ENCODE measurements around the gene RTN4RL1. TPM values are rescaled to one million over a fixed set of nuclear protein-coding genes. Genes with fewer than 3 reads are reported as not detected.
A peak's percentile ranks its signal among the peaks of the same experiment; 100 is the strongest.

The RTN4RL1 gene
- total and polyA plus RNA-seq, 2 donors: 1.3 to 4.5 TPM

DNA sequence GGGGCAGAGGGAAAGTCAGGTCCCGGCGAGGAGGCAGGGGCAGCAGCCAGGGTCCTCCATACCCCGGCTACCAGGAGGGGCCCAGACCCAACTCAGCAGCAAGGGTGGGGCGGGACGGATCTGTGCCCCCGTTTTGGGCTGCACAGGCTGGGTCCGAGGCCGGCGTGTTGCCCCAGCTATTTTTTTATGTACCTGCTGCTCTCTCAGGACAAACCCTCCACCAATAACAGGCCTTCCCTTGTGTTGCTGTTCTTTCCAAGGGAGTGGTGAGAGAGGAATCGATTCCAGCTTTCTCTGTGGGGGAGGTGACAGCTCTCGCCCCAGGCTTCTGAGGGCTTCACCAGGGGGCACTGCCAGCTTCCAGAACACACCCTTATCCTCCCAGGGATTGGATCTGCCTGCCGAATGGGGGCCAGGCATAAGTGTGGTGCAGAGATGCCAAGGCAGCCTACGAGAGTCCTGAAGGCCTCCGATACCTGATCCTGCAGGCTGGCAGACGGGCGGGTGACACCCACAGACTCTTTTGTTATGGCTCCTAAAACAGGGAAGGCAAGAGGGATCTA lies 22.3 kb downstream of the RTN4RL1 start:
- H3K4me1 ChIP-seq (ENCODE audit: insufficient read depth): no peaks in the 10 kb centered on the region
- no peak overlapping the region for H3K4me3 ChIP-seq (ENCODE audit: low read depth, low read length)
- no peak overlapping the region for H3K27ac ChIP-seq (ENCODE audit: low read depth)
- H3K36me3 ChIP-seq (ENCODE audit: insufficient read depth): no peaks in the 10 kb centered on the region
- 82% methylated on average over 16 of the region's 16 CpGs for WGBS
- DNase-seq (ENCODE audit: extremely low spot score): no peak

DNA sequence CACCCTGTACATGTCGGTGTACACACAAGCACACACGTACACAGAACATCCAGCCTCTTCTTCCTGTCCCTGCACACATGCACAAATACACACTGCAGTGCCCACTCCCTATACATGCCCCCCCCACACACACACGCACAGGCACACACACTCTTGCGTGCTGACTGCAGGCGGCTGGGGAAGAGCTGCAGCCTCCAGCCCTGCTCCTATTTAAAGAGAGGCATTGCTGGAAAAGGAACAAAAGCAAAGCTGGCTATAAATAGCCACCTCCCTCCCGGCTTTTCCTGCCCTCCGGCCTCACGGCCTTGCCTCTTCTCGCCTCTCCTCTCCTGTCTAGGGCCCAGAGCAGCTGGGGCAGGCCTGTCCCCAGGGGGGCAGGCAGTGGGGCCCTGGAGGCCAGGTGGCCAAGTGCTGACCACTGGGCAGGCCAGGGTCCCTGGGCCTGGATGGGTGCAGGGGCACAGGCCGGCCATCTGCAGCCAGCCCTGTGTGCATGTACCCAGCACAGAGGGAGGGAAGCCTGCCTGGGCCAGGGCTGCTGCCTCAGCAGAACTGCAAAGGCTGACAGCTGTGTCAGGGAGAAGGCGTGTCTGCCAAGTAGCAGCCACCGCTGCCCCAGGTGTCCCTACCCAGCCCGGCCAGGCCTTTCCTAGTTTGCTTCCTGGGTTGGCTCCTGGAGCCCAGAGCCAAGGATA lies 25.4 kb downstream of the RTN4RL1 start:
- Histone ChIP-seq H3K27ac (ENCODE audit: low read depth) (peak overlapping the region; percentile 51), H3K4me3 (ENCODE audit: low read depth, low read length) (no peak overlapping the region), H3K4me1 (ENCODE audit: insufficient read depth) (peaks cover 1% of the 10 kb centered on the region), H3K36me3 (ENCODE audit: insufficient read depth) (no peaks in the 10 kb centered on the region)
- no peak for DNase-seq (ENCODE audit: extremely low spot score)
- WGBS: 16% methylated on average over 13 of the region's 13 CpGs

DNA sequence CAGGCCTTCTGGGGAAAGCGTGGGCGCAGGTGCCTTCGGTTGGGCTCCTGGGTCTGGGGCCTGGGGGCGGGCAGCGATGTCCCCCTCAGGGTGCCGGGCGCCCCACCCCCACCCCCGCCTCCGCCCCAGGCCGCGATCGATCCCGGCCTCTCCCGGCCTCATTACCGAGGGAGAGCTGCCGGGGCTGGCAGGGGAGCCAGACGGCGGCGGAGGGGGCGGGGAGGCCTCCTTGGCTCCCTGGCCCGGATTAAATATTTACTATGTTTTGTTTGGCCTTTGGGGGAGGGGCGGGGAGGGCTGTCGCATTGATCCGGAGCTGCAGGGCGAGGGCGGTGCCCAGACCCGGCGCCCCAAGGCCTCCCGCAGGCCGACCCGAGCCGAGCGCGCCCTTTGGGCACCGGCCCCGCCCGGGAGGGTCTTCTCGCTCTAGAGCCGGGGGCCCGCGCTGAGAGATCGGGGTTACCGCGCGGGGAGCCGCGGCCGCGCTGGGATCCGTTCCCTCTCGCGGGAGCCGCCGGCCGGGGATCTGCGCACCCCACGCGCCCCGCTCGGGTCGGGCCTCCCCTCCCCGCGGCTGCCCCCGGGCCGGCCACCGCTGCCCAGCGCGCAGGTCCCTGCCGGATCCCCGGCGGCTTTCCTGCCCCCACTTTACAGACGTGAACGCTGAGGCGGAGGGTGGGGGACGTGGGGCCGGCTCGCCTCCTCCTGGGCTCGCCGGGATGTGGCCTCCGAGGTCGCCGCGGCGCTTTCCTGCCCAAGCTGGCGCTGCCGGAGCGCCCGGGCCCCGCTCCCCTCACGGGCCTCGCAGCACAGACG lies 27.0 kb downstream of the RTN4RL1 start:
- no peaks in the 10 kb centered on the region for H3K36me3 ChIP-seq (ENCODE audit: insufficient read depth)
- DNase-seq (ENCODE audit: extremely low spot score): no peak
- peak overlapping the region; percentile 46 for H3K4me3 ChIP-seq (ENCODE audit: low read depth, low read length)
- peaks cover 1% of the 10 kb centered on the region for H3K4me1 ChIP-seq (ENCODE audit: insufficient read depth)
- H3K27ac ChIP-seq (ENCODE audit: low read depth): peak overlapping the region; percentile 60
- WGBS: 6% methylated on average over 92 of the region's 92 CpGs

DNA sequence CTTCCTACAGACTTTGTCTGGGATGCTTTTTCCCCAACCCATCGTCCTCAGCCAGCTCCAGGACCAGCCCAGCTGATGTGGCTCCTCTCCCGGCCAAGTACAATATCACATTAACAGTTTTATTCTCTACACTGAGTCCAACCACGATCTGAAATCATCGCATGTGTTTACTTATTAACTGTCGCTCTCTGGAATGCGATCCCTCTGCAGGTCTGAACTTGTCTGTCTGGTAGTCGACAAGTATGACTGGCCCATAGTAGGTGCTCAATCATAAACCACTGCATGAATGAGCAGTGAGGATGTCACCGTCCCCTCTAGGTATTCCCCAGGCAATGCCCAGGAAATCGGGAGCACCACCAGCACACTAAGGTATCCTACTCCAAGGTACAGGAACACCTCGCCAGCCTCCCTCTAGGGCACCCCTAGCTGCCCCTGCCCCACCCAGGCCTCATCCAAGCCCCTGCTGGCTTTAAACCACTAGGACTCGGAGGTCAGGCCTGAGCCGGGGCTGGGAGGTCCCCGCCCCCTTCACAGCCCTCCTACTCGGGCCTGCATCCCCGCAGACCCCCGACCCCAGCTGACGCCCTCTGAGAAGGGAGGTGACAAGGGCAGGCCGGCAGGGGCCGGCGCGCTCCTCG lies 27.7 kb downstream of the RTN4RL1 start:
- WGBS: 45% methylated on average over 22 of the region's 22 CpGs
- DNase-seq (ENCODE audit: extremely low spot score): no peak
- H3K36me3 ChIP-seq (ENCODE audit: insufficient read depth): no peaks in the 10 kb centered on the region
- peak overlapping the region; percentile 46 for H3K4me3 ChIP-seq (ENCODE audit: low read depth, low read length)
- peak overlapping the region; percentile 60 for H3K27ac ChIP-seq (ENCODE audit: low read depth)
- H3K4me1 ChIP-seq (ENCODE audit: insufficient read depth): peaks cover 1% of the 10 kb centered on the region

DNA sequence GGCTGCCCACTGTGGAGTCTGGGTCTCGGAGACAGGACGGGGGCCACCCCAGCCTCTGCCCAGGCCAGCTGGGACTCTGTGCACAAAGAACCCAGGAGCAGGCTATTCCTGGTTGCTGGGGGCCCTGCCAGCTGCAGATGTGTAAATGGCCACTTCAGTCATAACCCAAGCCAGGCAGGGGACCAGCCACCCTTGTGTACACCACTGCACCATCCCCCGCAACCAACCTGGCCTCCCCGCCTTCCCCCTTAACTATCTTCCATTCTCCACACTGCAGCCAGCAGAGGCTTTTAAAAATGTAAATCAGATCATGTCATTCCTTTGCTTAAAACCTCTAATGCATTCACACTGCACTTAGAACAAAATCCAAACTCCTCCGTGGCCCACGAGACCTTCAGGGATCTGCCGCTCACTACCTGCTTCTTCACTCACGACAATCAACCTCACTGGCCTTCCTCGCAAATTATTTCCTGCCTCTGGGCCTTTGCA lies 28.3 kb downstream of the RTN4RL1 start:
- H3K4me3 ChIP-seq (ENCODE audit: low read depth, low read length): no peak overlapping the region
- WGBS: 75% methylated on average over 9 of the region's 9 CpGs
- no peaks in the 10 kb centered on the region for H3K36me3 ChIP-seq (ENCODE audit: insufficient read depth)
- peaks cover 1% of the 10 kb centered on the region for H3K4me1 ChIP-seq (ENCODE audit: insufficient read depth)
- no peak overlapping the region for H3K27ac ChIP-seq (ENCODE audit: low read depth)
- no peak for DNase-seq (ENCODE audit: extremely low spot score)

DNA sequence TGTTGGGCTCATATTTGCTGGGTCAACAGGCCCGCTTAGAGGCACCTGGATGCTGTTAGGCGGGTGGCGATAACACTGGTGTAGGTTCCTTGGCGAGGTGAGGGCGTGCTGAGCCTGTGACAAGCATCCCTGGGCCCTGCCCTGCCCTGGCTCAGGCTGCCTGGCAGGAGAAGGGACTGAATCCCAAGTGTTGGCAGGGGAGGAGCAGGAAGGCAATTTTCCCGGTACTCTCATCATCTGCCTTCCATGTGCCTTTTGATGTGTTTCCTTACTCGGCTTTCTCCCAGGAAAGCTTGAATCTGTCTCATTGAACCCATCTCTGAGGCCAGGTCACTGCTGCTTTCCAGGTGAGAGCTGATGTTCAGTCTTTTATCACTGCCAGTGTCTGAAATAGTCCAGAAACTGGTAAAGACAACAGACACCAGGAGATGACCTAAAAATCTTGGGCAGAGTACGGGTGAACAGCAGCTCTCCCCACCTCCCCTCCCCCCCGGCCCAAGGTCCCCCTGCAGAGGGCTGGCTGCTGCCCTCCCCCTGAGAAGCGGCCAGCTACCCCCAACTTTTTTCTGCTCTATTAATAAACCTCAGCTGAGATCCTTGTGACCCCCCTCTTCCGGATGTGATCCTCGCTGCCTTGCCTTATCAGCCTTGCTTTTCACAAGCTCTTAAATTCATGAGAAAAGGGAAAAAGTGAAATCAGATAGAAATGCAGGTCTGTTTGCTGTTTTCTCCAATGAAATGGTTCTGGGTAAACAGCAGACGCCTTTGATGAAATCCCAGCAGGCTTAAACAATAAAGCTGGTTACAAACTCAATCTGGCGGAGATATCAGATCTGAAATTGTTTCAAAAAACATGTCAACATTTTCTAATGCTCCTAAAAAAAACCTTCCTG lies 29.0 kb downstream of the RTN4RL1 start:
- no peak overlapping the region for H3K4me3 ChIP-seq (ENCODE audit: low read depth, low read length)
- no peaks in the 10 kb centered on the region for H3K36me3 ChIP-seq (ENCODE audit: insufficient read depth)
- 63% methylated on average over 14 of the region's 14 CpGs for WGBS
- peak; percentile 60 for DNase-seq (ENCODE audit: extremely low spot score)
- H3K27ac ChIP-seq (ENCODE audit: low read depth): peak overlapping the region; percentile 30
- peaks cover 1% of the 10 kb centered on the region for H3K4me1 ChIP-seq (ENCODE audit: insufficient read depth)

DNA sequence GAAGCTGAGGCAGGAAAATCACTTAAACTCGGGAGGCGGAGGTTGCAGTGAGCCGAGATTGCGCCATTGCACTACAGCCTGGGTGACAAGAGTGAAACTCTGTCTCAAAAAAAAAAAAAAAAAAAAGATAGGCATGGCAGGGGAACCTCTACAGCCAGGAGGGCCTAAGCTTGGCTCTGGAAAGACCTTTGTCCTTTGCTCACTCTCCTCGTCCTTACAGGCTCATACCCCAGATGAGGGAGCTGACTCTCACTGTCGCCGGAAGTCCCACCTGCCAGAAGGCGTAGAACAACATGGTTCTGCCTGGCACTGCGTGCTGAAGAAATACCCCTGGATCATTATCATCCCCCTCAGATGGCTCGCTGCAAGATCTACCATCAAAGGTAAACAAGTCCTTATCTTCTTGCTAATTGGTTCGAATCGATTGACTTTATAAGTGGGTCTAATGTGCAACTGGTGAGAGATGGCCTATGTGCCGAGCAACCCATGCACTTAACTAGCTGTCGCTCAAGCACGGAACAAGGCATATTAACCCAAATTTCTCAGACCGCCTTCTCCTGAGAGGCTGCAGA lies 29.7 kb downstream of the RTN4RL1 start:
- Histone ChIP-seq H3K36me3 (ENCODE audit: insufficient read depth) (no peaks in the 10 kb centered on the region), H3K4me1 (ENCODE audit: insufficient read depth) (peaks cover 1% of the 10 kb centered on the region), H3K4me3 (ENCODE audit: low read depth, low read length) (no peak overlapping the region), H3K27ac (ENCODE audit: low read depth) (no peak overlapping the region)
- no peak for DNase-seq (ENCODE audit: extremely low spot score)
- WGBS: 94% methylated on average over 16 of the region's 16 CpGs

DNA sequence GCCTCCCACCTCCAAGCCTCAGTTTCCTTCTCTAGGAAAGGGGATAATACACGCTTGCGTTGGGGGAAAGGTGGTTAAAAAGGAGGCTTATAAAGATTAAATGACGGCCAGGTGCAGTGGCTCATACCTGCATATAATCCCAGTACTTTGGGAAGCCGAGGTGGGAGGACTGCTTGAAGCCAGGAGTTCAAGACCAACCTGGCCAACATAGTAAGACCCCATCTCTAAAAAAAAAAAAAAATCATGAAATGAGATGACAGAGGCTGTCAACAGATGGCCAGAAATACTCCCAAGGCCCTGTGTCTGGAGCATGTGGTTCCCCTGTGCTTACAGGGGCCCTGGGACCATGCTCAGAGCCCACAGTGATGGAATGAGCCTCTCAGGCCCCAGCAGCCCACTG lies 30.4 kb downstream of the RTN4RL1 start:
- Histone ChIP-seq H3K27ac (ENCODE audit: low read depth) (no peak overlapping the region), H3K36me3 (ENCODE audit: insufficient read depth) (no peaks in the 10 kb centered on the region), H3K4me1 (ENCODE audit: insufficient read depth) (peaks cover 1% of the 10 kb centered on the region), H3K4me3 (ENCODE audit: low read depth, low read length) (no peak overlapping the region)
- no peak for DNase-seq (ENCODE audit: extremely low spot score)
- WGBS: 96% methylated on average over 4 of the region's 4 CpGs

DNA sequence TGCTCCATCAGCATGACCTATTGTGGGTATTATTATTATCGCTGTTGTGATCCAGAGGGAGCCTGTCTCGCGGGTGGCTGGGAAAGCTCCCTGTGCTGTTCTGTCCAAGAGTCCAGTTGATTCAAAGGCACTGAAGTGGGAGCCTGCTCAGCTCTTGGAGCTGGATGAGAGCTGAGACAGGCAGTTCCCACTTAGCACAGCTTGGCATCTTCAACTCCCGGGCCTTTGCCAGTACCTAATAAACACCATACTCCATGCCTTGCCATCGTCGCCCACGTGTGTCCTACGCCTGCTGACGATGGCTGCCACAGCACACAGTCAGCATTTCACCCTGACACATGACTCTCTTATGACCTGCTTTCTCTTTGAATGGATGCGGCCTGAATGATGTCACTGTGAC lies 32.6 kb downstream of the RTN4RL1 start:
- Histone ChIP-seq H3K36me3 (ENCODE audit: insufficient read depth) (no peaks in the 10 kb centered on the region), H3K27ac (ENCODE audit: low read depth) (no peak overlapping the region), H3K4me3 (ENCODE audit: low read depth, low read length) (no peak overlapping the region), H3K4me1 (ENCODE audit: insufficient read depth) (no peaks in the 10 kb centered on the region)
- no peak for DNase-seq (ENCODE audit: extremely low spot score)
- 82% methylated on average over 10 of the region's 10 CpGs for WGBS

DNA sequence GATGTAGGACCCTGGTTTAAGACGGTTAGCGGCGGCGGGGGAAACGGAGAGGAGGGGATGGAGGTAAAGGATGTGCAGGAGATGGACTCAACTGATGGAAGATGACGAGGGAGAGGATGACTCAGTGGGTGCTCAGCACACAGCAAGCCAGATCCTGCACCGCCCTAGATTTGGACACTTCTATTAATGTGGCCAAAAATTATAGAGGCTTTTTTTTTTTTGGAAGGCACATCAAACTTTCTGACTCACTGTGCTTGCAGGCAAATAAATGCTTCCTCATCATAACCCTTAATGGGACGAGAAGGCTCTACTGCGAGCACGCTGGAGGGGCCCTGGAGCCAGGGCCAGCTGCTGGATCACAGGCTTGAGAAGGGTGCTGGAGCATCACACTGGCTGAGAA lies 36.0 kb downstream of the RTN4RL1 start:
- DNase-seq (ENCODE audit: extremely low spot score): no peak
- H3K36me3 ChIP-seq (ENCODE audit: insufficient read depth): no peaks in the 10 kb centered on the region
- no peak overlapping the region for H3K4me3 ChIP-seq (ENCODE audit: low read depth, low read length)
- no peak overlapping the region for H3K27ac ChIP-seq (ENCODE audit: low read depth)
- WGBS: 59% methylated on average over 10 of the region's 10 CpGs
- no peaks in the 10 kb centered on the region for H3K4me1 ChIP-seq (ENCODE audit: insufficient read depth)

DNA sequence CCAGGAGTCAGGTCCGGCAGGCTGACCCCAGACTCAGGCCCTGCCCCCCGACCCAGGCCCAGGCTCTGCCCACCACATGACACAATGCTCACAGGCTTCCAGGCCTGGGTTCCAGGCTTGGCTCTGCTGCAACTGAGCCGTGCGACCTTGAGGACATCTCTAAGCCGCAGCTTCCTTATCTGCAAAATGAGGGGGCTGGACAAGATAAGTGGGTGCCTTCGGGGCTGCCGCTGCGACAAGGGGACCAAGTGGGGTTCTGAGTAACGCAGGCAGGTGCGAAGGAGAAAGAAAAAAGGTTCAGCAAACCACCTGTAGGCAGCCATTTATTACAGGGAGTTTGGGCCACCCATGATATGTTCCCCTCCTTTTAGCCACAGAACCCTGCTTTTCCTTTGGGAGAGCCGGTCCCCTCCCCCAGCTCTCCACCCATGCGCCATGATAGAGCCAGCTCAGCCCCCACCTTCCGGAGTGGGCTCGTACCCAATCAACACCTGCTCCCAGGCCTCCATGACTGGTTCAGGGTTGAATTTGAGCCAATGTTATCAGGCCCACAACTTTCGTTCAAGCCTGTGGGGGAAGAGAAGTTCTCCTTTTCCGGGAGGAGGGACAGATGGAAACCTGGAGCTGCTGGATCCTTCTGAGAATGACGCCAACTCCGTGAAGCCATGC lies 38.2 kb downstream of the RTN4RL1 start:
- Histone ChIP-seq H3K4me1 (ENCODE audit: insufficient read depth) (no peaks in the 10 kb centered on the region), H3K4me3 (ENCODE audit: low read depth, low read length) (no peak overlapping the region), H3K27ac (ENCODE audit: low read depth) (no peak overlapping the region), H3K36me3 (ENCODE audit: insufficient read depth) (no peaks in the 10 kb centered on the region)
- 78% methylated on average over 18 of the region's 18 CpGs for WGBS
- DNase-seq (ENCODE audit: extremely low spot score): no peak

DNA sequence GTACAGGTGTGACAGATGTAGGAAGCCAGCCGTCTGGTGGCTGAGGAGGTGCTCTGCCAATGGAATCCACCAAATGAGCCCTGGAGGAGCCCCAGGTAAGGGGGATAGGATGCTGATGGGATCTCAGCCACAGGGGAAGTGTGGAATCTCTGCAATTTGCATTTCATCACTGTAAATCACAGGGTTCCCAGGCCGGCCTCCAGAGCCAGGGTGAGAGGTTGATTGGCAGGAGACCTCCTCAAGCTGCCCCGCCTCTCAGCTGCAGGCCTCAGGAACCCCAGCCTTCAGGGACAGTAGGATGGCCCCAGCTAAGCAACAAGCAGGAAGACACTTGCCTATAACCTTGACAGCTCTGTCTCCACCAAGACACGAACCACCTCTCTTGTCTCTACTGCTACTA lies 39.4 kb downstream of the RTN4RL1 start:
- Histone ChIP-seq H3K27ac (ENCODE audit: low read depth) (no peak overlapping the region), H3K4me1 (ENCODE audit: insufficient read depth) (no peaks in the 10 kb centered on the region), H3K36me3 (ENCODE audit: insufficient read depth) (no peaks in the 10 kb centered on the region), H3K4me3 (ENCODE audit: low read depth, low read length) (no peak overlapping the region)
- no peak for DNase-seq (ENCODE audit: extremely low spot score)
- WGBS: 89% methylated on average over 4 of the region's 4 CpGs
